ENCODE measurements around the gene ARF6. TPM values are rescaled to one million over a fixed set of nuclear protein-coding genes. Genes with fewer than 3 reads are reported as not detected.

The ARF6 gene
- total RNA-seq, 4 donors from 2014 or later = 41.5 to 66.4 (median 51.7) TPM

DNA sequence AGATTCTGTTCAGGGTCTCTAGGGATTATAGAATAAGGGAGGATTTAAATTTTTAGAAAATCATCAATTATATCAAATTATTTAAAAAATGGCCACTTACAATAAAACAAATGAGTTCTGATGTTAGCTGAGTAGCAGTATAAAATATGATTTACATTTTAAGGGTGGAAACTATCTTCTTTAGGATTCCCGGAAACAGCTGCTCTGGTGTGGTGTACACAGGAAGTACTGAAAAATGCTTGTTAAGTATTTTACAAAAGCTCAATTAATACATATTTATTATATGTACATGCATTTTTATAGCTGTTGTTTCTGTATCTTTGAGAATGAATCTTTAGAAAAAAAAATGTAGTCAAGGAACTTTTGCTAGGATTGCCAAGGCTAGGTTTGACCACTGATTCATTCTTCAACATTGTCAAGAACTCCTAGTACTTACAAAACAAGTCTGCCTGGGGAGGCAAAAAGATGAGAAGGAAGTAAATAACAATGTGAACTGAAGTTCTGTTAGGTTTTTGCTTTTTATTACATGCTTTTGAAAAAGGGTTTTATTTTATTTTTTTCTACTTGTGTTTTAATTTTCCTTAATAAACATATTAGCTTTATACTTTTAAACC, 48.0 kb downstream of the ARF6 start:
- Histone ChIP-seq H3K9me3 (no peaks in the 10 kb centered on the region), H3K27me3 (no peaks in the 10 kb centered on the region), H3K36me3 (no peaks in the 10 kb centered on the region), H3K4me3 (no peak overlapping the region), H3K27ac (replicated peaks in 1 of 4) (no peak overlapping the region), H3K4me1 (peaks cover 0 to 3% (median 2%) of the 10 kb centered on the region in 4 donors)
- no peak for DNase-seq (ENCODE audit: extremely low spot score)
- no peak for TF ChIP-seq EP300 (IDR thresholded peaks at IDR 0.05)
- TF ChIP-seq POLR2A (IDR thresholded peaks at IDR 0.05; ENCODE audit: low read depth) = no peak
- TF ChIP-seq, protein P1, sequence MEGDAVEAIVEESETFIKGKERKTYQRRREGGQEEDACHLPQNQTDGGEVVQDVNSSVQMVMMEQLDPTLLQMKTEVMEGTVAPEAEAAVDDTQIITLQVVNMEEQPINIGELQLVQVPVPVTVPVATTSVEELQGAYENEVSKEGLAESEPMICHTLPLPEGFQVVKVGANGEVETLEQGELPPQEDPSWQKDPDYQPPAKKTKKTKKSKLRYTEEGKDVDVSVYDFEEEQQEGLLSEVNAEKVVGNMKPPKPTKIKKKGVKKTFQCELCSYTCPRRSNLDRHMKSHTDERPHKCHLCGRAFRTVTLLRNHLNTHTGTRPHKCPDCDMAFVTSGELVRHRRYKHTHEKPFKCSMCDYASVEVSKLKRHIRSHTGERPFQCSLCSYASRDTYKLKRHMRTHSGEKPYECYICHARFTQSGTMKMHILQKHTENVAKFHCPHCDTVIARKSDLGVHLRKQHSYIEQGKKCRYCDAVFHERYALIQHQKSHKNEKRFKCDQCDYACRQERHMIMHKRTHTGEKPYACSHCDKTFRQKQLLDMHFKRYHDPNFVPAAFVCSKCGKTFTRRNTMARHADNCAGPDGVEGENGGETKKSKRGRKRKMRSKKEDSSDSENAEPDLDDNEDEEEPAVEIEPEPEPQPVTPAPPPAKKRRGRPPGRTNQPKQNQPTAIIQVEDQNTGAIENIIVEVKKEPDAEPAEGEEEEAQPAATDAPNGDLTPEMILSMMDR (IDR thresholded peaks at IDR 0.05) = no peak
- no peak for TF ChIP-seq POLR2AphosphoS5 (IDR thresholded peaks at IDR 0.05)
- intact Hi-C loops (cut with DNase I) = no loop called here
- WGBS = 56% methylated on average over 1 of the region's 1 CpG

DNA sequence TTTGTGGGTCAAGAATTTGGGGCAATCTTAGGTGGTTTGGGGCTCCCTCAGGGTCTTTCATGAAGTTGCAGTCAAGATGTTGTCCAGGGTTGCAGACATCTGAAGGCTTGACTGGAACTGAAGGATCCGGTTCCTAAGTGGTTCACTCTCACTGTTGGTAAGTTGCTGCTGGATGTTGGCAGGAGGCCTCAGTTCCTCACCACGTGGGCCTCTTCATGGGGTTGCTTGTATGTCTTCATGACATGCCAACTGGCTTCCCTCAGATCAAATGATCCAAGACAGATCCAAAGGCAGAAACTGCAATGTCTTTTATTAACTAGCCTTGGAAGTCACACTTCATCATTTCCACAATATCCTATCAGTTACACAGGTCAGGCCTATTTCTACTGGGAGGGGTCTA, 49.2 kb downstream of the ARF6 start:
- Histone ChIP-seq H3K9me3 (no peaks in the 10 kb centered on the region), H3K27me3 (no peaks in the 10 kb centered on the region), H3K36me3 (no peaks in the 10 kb centered on the region), H3K27ac (replicated peaks in 1 of 4) (no peak overlapping the region), H3K4me3 (no peak overlapping the region), H3K4me1 (peaks cover 9 to 15% (median 12%) of the 10 kb centered on the region in 4 donors)
- no peak for DNase-seq (ENCODE audit: extremely low spot score)
- WGBS = 80% methylated on average over 1 of the region's 2 CpGs
- intact Hi-C loops (cut with DNase I) = no loop called here
- TF ChIP-seq, protein P1 (IDR thresholded peaks at IDR 0.05) = no peak
- TF ChIP-seq POLR2AphosphoS5 (IDR thresholded peaks at IDR 0.05) (no peak), EP300 (IDR thresholded peaks at IDR 0.05) (no peak), POLR2A (IDR thresholded peaks at IDR 0.05; ENCODE audit: low read depth) (no peak)

DNA sequence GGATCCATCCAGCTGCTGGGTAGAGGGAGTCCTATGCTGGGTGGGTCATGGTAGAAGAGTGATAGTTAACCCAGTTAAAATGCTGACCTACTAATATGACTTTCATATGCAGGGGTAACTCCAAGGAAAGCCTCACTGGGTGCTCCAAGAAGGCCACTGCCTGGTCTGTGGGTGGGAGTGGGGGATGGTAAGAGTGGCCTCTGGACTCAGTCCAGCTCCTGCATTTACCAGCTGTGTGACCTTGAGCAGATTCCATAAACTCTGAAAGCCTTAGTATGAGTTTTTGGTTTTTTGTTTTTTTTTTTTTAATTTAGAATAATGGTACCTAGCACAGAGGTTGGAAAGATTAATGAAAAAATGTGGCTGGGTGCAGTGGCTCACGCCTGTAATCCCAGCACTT, 51.6 kb downstream of the ARF6 start:
- H3K27ac ChIP-seq (replicated peaks in 1 of 4) = no peak overlapping the region
- no peaks in the 10 kb centered on the region for H3K36me3 ChIP-seq
- TF ChIP-seq POLR2A (IDR thresholded peaks at IDR 0.05; ENCODE audit: low read depth) (no peak), POLR2AphosphoS5 (IDR thresholded peaks at IDR 0.05) (no peak), EP300 (IDR thresholded peaks at IDR 0.05) (no peak)
- TF ChIP-seq, protein P1 (IDR thresholded peaks at IDR 0.05) = no peak
- H3K9me3 ChIP-seq = no peaks in the 10 kb centered on the region
- 88% methylated on average over 1 of the region's 1 CpG for WGBS
- intact Hi-C loops (cut with DNase I) = no loop called here
- peaks cover 9 to 15% (median 13%) of the 10 kb centered on the region in 4 donors for H3K4me1 ChIP-seq
- no peak for DNase-seq (ENCODE audit: extremely low spot score)
- no peak overlapping the region for H3K4me3 ChIP-seq
- H3K27me3 ChIP-seq = no peaks in the 10 kb centered on the region

DNA sequence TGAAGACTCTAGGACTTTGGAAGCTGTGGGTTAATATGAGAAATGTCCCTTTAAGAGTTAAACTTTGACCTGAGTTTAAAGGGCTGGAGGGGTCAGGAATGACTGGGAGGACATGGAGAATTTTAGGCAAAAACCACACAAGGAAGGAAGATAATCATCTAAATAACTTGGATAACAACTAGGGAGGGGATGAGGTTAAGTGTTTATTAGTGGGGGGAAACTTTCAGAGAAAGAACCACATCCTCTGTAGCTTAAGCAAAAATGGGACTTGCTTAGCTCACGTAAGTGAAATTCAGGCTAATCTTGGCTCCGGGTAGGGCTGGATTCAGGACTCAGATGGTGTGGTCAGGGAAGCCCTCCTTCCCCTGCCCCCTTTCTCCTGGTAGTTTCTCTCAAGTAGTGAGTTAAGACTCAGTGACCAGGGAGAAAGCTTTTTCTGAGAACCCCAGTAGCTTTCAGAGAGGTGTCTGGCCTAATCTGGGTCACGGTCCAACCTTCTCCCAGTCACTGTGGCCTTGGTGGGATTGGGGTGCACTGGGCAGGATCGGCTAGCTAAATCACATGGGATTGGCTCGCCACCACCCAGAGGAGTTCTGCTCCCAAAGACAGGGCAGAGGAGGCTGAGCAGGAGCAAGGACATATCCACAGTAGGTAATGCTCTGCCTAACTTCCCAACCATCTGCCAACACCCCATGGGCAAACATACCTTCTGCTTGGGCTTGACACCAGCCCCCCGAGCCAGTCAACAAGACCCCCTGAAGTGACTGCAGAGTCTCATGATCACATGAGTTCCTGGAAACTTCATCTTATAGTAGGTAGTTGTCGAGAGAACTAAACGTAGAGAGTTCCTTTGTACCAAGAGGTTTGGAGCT, 52.8 kb downstream of the ARF6 start:
- Histone ChIP-seq H3K4me3 (no peak overlapping the region), H3K4me1 (peaks cover 9 to 15% (median 13%) of the 10 kb centered on the region in 4 donors), H3K9me3 (no peaks in the 10 kb centered on the region), H3K27ac (replicated peaks in 1 of 4) (no peak overlapping the region), H3K36me3 (no peaks in the 10 kb centered on the region), H3K27me3 (no peaks in the 10 kb centered on the region)
- TF ChIP-seq POLR2A (IDR thresholded peaks at IDR 0.05; ENCODE audit: low read depth) (no peak), EP300 (IDR thresholded peaks at IDR 0.05) (no peak), POLR2AphosphoS5 (IDR thresholded peaks at IDR 0.05) (no peak)
- TF ChIP-seq, protein P1 (IDR thresholded peaks at IDR 0.05) = no peak
- intact Hi-C loops (cut with DNase I) = no loop called here
- DNase-seq (ENCODE audit: extremely low spot score) = no peak
- WGBS = 94% methylated on average over 8 of the region's 8 CpGs

Small RNAs within 50 kb of the gene (small RNA-seq; reads per million reads assigned to genes)
- gene RF00017 (0 reads per million in 3 donors), gene RN7SL2 (1.9 to 15.9 (median 2.0) reads per million in 3 donors), gene RN7SL3 (0 to 1.5 (median 0.08) reads per million in 3 donors), gene RNU6-189P (0 reads per million in 3 donors)

Other genes with a start within 250 kb of the ARF6 start
- gene POLE2, start 204.9 kb upstream of the ARF6 start, total RNA-seq = under 1 TPM in 3 of 4 donors, not detected in 1; 0.39 to 0.83 (median 0.46) TPM
- gene KLHDC1, start 200.0 kb upstream of the ARF6 start, total RNA-seq = 1 to 10 TPM; 7.6 to 8.3 (median 8.0) TPM
- 100 to 1,000 TPM in 1 of 4 donors, 10 to 100 TPM in 3; 72.2 to 102 (median 85.8) TPM for gene KLHDC2, start 124.9 kb upstream of the ARF6 start, total RNA-seq
- gene NEMF, start 40.3 kb upstream of the ARF6 start, total RNA-seq = 10 to 100 TPM; 40.6 to 71.0 (median 56.4) TPM
- gene VCPKMT, start 223.5 kb downstream of the ARF6 start, total RNA-seq = 1 to 10 TPM; 3.1 to 5.4 (median 4.8) TPM